GM10266 (cell line): ENCODE results near the gene CCDC159.
"Not testable (repeated sequence)": the region's sequence is repeated elsewhere in the genome, so short reads cannot be mapped to it uniquely, and the experiment has no call there.

Experiments
- DNase-seq: peaks from one replicate; pipeline ENCODE4 v3.0.0; 2012; ENCODE audit errors: extremely low spot score
- CTCF ChIP-seq: IDR thresholded peaks from 2 replicates; pipeline ENCODE4 v1.5.1; 2012; ENCODE audit warnings: mild to moderate bottlenecking, low read depth; ENCODE audit not compliant: control insufficient read depth, insufficient read depth; ENCODE audit errors: missing control alignments

Gene CCDC159

GRCh38 chr19:11339254-11340098 is 6.8 kb upstream of the CCDC159 start, which contains the start of gene RAB3D:
TSS of gene RAB3D (minus strand) at chr19:11339657. CDS start at chr19:11337399, 2,258 bp downstream.
- TF ChIP-seq CTCF = no peak
- DNase-seq = peak; percentile 95

- not testable (repeated sequence) for DNase-seq
Observed at GRCh38 chr19:11340099-11340467, 6.2 kb upstream of the CCDC159 start.

- no peak for TF ChIP-seq CTCF
- no peak for DNase-seq
Observed at GRCh38 chr19:11342429-11342828, 3.9 kb upstream of the CCDC159 start.

GRCh38 chr19:11345122-11345803 is 1.1 kb upstream of the CCDC159 start:
- no peak for DNase-seq
- TF ChIP-seq CTCF = no peak

- no peak for TF ChIP-seq CTCF
Observed at GRCh38 chr19:11347546-11348039, 1.3 kb downstream of the CCDC159 start.

GRCh38 chr19:11349171-11349570 is 2.9 kb downstream of the CCDC159 start:
- no peak for TF ChIP-seq CTCF
- no peak for DNase-seq

More at GRCh38 chr19:11347546-11348039, 1.3 kb downstream of the CCDC159 start:
- DNase-seq = no peak

- DNase-seq = not testable (repeated sequence)
Observed at GRCh38 chr19:11354102-11354501, 7.8 kb downstream of the CCDC159 start.

GRCh38 chr19:11355160-11356073 is 9.1 kb downstream of the CCDC159 start, which contains the start of gene PLPPR2:
TSS of gene PLPPR2 (plus strand) at chr19:11355432. CDS start at chr19:11357674, 2,242 bp downstream.
- TF ChIP-seq CTCF = no peak
- peak; percentile 94 for DNase-seq
